HG02840 (cell line): ENCODE results near the gene TCL1B.

Experiments used
- ATAC-seq: cut with Tn5 transposase; IDR thresholded peaks from one replicate; pipeline ENCODE4 v1.9.1; 2021; ENCODE audit warnings: mild to moderate bottlenecking, moderate library complexity, moderate number of reproducible peaks; ENCODE audit not compliant: unreplicated experiment, low FRiP score

TCL1B gene

GRCh38 chr14:95685978-95686922, at the start of gene TCL1B:
Gene TCL1B, plus strand, starts transcription at chr14:95686426. Its CDS starts 42 bp downstream, at chr14:95686468.
- no peak for ATAC-seq

GRCh38 chr14:95644981-95645380, 41.2 kb upstream of the TCL1B start:
- no peak for ATAC-seq

- no peak for ATAC-seq
Measured at GRCh38 chr14:95645389-95645996, 40.7 kb upstream of the TCL1B start.

GRCh38 chr14:95647926-95648325, 38.3 kb upstream of the TCL1B start:
- no peak for ATAC-seq

- ATAC-seq: no peak
Measured at GRCh38 chr14:95649230-95649629, 37.0 kb upstream of the TCL1B start.

GRCh38 chr14:95651028-95651427, 35.2 kb upstream of the TCL1B start:
- no peak for ATAC-seq

GRCh38 chr14:95651821-95652583, 34.2 kb upstream of the TCL1B start:
- no peak for ATAC-seq

GRCh38 chr14:95652690-95653089, 33.5 kb upstream of the TCL1B start:
- ATAC-seq: no peak

GRCh38 chr14:95655461-95655860, 30.8 kb upstream of the TCL1B start:
- no peak for ATAC-seq

- no peak for ATAC-seq
Measured at GRCh38 chr14:95656634-95657033, 29.6 kb upstream of the TCL1B start.

- no peak for ATAC-seq
Measured at GRCh38 chr14:95657454-95657853, 28.8 kb upstream of the TCL1B start.

GRCh38 chr14:95659293-95659989, 26.8 kb upstream of the TCL1B start:
- ATAC-seq: no peak

GRCh38 chr14:95659990-95660385, 26.2 kb upstream of the TCL1B start:
- ATAC-seq: no peak

GRCh38 chr14:95660651-95661515, 25.3 kb upstream of the TCL1B start:
- ATAC-seq: no peak

- peak; percentile 31 for ATAC-seq
Measured at GRCh38 chr14:95662376-95663186, 23.6 kb upstream of the TCL1B start.

GRCh38 chr14:95663226-95663797, 22.9 kb upstream of the TCL1B start:
- no peak for ATAC-seq

GRCh38 chr14:95664066-95664465, 22.2 kb upstream of the TCL1B start:
- no peak for ATAC-seq

GRCh38 chr14:95664546-95664945, 21.7 kb upstream of the TCL1B start:
- ATAC-seq: no peak
